DOHH2 (cell line): ENCODE data around the gene PIGH.

Source experiments
- H3F3A ChIP-seq: fragments of 200-600 bp; sonication (generic), shearing (Covaris generic); 2 replicates; pipeline ENCODE4 v1.6.0; 2016; ENCODE audit warnings: antibody characterized with exemption, mild to moderate bottlenecking; ENCODE audit not compliant: control insufficient read depth, insufficient read depth
- H3K27ac ChIP-seq: fragments of 200-600 bp; sonication (generic); 2 replicates; pipeline ENCODE4 v1.5.1; 2014; ENCODE audit warnings: low read depth, mild to moderate bottlenecking, low read length, moderate library complexity
- H3K27me3 ChIP-seq: fragments of 200-600 bp; sonication (generic); 2 replicates; pipeline ENCODE4 v1.6.1; 2014; ENCODE audit warnings: mild to moderate bottlenecking, low read length, mixed read lengths; ENCODE audit not compliant: control insufficient read depth
- H3K36me3 ChIP-seq: fragments of 200-600 bp; sonication (generic); 2 replicates; pipeline ENCODE4 v1.6.1; 2014; ENCODE audit warnings: mild to moderate bottlenecking, low read length, moderate library complexity, mixed read lengths; ENCODE audit not compliant: control insufficient read depth
- H3K4me1 ChIP-seq: fragments of 200-600 bp; sonication (generic); 2 replicates; pipeline ENCODE4 v1.6.1; 2014; ENCODE audit warnings: mild to moderate bottlenecking, low read length, mixed read lengths; ENCODE audit not compliant: control insufficient read depth
- H3K4me2 ChIP-seq: fragments of 200-600 bp; sonication (generic); 2 replicates; pipeline ENCODE4 v1.6.0; 2014; ENCODE audit warnings: mild to moderate bottlenecking, low read length, moderate library complexity
- H3K4me3 ChIP-seq: fragments of 200-600 bp; sonication (generic); 2 replicates; pipeline ENCODE4 v1.5.1; 2014; ENCODE audit warnings: mild to moderate bottlenecking, low read length, mixed read lengths
- H3K79me2 ChIP-seq: fragments of 200-600 bp; sonication (generic); 2 replicates; pipeline ENCODE4 v1.6.1; 2014; ENCODE audit warnings: mild to moderate bottlenecking, low read length, mixed read lengths; ENCODE audit not compliant: control insufficient read depth
- H3K9me2 ChIP-seq: fragments of 200-600 bp; sonication (generic); replicated peaks from 2 replicates; pipeline ENCODE4 v1.6.1; 2014; ENCODE audit warnings: mild to moderate bottlenecking, low read length, mixed read lengths; ENCODE audit not compliant: control insufficient read depth
- H3K9me3 ChIP-seq: fragments of 200-600 bp; sonication (generic); 2 replicates; pipeline ENCODE4 v1.6.1; 2014; ENCODE audit warnings: antibody characterized with exemption, low read length, mixed read lengths; ENCODE audit not compliant: control insufficient read depth, insufficient read depth
- H4K20me1 ChIP-seq: fragments of 200-600 bp; sonication (generic); 2 replicates; pipeline ENCODE4 v1.6.0; 2014; ENCODE audit warnings: low read depth, mild to moderate bottlenecking, antibody characterized with exemption, low read length, moderate library complexity; ENCODE audit not compliant: control insufficient read depth, insufficient read depth
- EZH2phosphoT487 ChIP-seq: fragments of 200-600 bp; sonication (generic); IDR thresholded peaks from 2 replicates; pipeline ENCODE4 v1.6.1; 2017; ENCODE audit warnings: borderline replicate concordance, mild to moderate bottlenecking, antibody characterized with exemption, low read length, moderate library complexity, mixed read lengths
- TF ChIP-seq, protein P1 (sequence below): fragments of 200-600 bp; sonication (generic); IDR thresholded peaks from one replicate; pipeline ENCODE4 v1.5.1; 2014; ENCODE audit warnings: antibody characterized with exemption, mild to moderate bottlenecking, low read depth, low read length; ENCODE audit not compliant: poor library complexity, severe bottlenecking

Gene PIGH

DNA sequence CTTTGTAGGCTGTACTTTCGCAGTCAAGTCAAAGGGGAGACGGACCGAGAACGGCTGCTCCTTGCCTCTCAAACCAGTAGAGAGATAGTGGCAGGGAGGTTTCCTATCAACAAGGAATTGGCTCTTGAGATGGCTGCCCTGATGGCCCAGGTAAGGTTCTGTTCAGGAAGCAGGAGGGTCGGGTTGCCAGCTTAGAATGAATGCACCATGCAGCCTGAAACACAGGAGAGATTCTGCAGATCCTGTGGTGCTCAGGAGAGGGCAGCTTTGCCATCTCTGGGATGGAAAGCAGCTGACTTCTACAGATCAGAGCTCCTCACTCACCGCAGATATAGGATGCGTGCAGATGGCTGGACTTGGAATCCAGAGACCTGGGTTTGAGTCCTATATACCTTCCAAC lies 18.0 kb downstream of the PIGH start:
- H3K9me3 ChIP-seq, result no peaks in the 10 kb centered on the region
- H3F3A ChIP-seq, result no peaks in the 10 kb centered on the region
- no peaks in the 10 kb centered on the region for H4K20me1 ChIP-seq
- H3K27me3 ChIP-seq, result no peaks in the 10 kb centered on the region
- H3K9me2 ChIP-seq, result no peaks in the 10 kb centered on the region
- no peak overlapping the region for H3K4me2 ChIP-seq
- no peaks in the 10 kb centered on the region for H3K79me2 ChIP-seq
- H3K4me1 ChIP-seq, result no peaks in the 10 kb centered on the region
- no peak overlapping the region for H3K4me3 ChIP-seq
- H3K36me3 ChIP-seq, result no peaks in the 10 kb centered on the region
- H3K27ac ChIP-seq, result no peak overlapping the region
- no peak for TF ChIP-seq EZH2phosphoT487
- TF ChIP-seq, protein P1, sequence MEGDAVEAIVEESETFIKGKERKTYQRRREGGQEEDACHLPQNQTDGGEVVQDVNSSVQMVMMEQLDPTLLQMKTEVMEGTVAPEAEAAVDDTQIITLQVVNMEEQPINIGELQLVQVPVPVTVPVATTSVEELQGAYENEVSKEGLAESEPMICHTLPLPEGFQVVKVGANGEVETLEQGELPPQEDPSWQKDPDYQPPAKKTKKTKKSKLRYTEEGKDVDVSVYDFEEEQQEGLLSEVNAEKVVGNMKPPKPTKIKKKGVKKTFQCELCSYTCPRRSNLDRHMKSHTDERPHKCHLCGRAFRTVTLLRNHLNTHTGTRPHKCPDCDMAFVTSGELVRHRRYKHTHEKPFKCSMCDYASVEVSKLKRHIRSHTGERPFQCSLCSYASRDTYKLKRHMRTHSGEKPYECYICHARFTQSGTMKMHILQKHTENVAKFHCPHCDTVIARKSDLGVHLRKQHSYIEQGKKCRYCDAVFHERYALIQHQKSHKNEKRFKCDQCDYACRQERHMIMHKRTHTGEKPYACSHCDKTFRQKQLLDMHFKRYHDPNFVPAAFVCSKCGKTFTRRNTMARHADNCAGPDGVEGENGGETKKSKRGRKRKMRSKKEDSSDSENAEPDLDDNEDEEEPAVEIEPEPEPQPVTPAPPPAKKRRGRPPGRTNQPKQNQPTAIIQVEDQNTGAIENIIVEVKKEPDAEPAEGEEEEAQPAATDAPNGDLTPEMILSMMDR, result no peak

DNA sequence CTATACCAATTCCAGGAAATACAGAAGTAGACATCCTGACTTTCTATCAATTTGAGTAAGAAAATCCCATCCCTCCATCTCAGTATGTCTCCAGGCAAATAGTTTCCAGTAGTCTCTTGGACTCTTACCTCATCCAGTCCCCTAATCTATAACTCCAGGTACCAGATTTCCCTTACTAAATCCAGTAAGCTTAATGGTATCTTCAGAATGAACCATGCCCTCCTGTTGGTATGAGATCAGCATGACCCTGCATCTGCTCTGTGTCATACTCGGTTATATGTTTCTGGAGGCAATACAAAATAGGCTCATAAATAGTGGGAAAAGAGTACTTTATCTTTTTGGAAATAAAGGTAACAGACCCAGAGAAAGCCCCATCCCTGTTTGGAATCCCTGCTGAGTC lies 18.4 kb downstream of the PIGH start:
- H3K27ac ChIP-seq, result no peak overlapping the region
- no peaks in the 10 kb centered on the region for H3K79me2 ChIP-seq
- H3K4me1 ChIP-seq, result no peaks in the 10 kb centered on the region
- H3K36me3 ChIP-seq, result no peaks in the 10 kb centered on the region
- no peak overlapping the region for H3K4me3 ChIP-seq
- no peaks in the 10 kb centered on the region for H3K9me2 ChIP-seq
- no peaks in the 10 kb centered on the region for H4K20me1 ChIP-seq
- H3F3A ChIP-seq, result no peaks in the 10 kb centered on the region
- no peaks in the 10 kb centered on the region for H3K27me3 ChIP-seq
- no peak for TF ChIP-seq EZH2phosphoT487
- TF ChIP-seq, protein P1, result no peak
- no peaks in the 10 kb centered on the region for H3K9me3 ChIP-seq
- H3K4me2 ChIP-seq, result no peak overlapping the region

DNA sequence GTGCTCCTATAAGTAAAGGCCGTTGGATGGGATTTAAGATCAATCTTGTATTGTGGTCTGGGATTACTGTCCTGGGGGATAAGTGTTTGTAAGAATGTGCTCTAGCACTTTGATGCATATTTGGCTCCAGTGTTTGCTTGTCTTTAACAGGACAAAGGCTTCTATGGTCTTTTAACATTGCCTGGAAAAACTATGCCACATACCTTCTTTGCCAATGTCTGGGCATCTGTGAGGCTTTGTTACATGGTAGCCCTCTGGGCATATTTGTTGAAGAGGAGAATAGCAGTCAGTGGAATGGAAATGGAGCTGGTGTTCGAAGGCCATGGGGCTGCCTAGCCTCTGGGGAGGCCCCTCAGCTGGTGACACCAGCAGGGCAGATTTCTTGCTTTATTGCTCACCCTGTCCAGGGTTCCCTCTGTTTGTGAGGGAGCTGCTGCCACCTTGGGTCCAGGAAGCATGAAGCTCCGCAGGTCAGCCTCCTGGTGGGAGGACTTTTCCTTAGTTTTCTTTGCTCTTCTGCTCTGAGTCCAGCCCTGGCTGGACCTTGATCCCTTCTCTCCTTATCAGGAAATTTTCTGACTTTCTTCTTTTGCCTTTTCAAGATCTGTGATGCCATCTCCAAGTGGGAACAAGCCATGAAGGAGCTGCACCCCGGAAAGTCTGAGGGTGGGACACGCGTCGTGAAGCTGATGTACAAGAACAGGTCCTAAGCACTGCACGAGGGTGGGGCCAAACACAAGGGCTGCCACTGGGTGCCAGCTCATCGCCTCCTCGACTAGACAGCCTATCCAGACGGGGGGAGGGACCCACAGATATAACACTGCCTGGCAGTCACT lies 19.5 kb downstream of the PIGH start:
- Histone ChIP-seq H3K27ac (no peak overlapping the region), H3K9me3 (no peaks in the 10 kb centered on the region), H3K4me2 (no peak overlapping the region), H4K20me1 (no peaks in the 10 kb centered on the region), H3K27me3 (no peaks in the 10 kb centered on the region; the same call in 1 of the 2 replicates), H3K4me1 (no peaks in the 10 kb centered on the region), H3K4me3 (no peak overlapping the region), H3F3A (no peaks in the 10 kb centered on the region), H3K79me2 (no peaks in the 10 kb centered on the region), H3K9me2 (no peaks in the 10 kb centered on the region), H3K36me3 (no peaks in the 10 kb centered on the region)
- no peak for TF ChIP-seq EZH2phosphoT487
- TF ChIP-seq, protein P1, result no peak
